SU-DHL-6 (cell line): Measurements from ENCODE around the gene PHTF2.

Experiments used
- H2AFZ ChIP-seq: fragments of 200-600 bp; sonication (generic); 2 replicates; pipeline ENCODE4 v1.6.1; 2014; ENCODE audit warnings: low read depth, mild to moderate bottlenecking, moderate library complexity, mixed read lengths, antibody characterized with exemption, low read length; ENCODE audit not compliant: severe bottlenecking
- H3F3A ChIP-seq: fragments of 200-600 bp; shearing (Covaris generic); 2 replicates; pipeline ENCODE4 v1.6.0; 2016; ENCODE audit warnings: antibody characterized with exemption, mild to moderate bottlenecking; ENCODE audit not compliant: insufficient read depth
- H3K27ac ChIP-seq: fragments of 200-600 bp; sonication (generic); 2 replicates; pipeline ENCODE4 v1.5.1; 2016; ENCODE audit warnings: low read depth, mild to moderate bottlenecking, low read length, moderate library complexity, mixed read lengths
- H3K27me3 ChIP-seq: fragments of 200-600 bp; sonication (generic), shearing (Covaris generic); 2 replicates; pipeline ENCODE4 v1.6.0; 2014; ENCODE audit warnings: mild to moderate bottlenecking, low read length
- H3K36me3 ChIP-seq: fragments of 200-600 bp; sonication (generic); 2 replicates; pipeline ENCODE4 v1.6.1; 2014; ENCODE audit warnings: mild to moderate bottlenecking, low read length, mixed read lengths
- H3K4me2 ChIP-seq: fragments of 300-600, 200-600 bp; shearing (Covaris generic), sonication (generic); 2 replicates; pipeline ENCODE4 v1.6.0; 2014; ENCODE audit warnings: low read length, low read depth, mild to moderate bottlenecking; ENCODE audit not compliant: poor library complexity, severe bottlenecking
- H3K4me3 ChIP-seq: fragments of 200-600 bp; sonication (generic); 2 replicates; pipeline ENCODE4 v1.5.1; 2014; ENCODE audit warnings: antibody characterized with exemption, low read length, mild to moderate bottlenecking, mixed read lengths; ENCODE audit not compliant: insufficient read depth, poor library complexity, severe bottlenecking
- H3K79me2 ChIP-seq: fragments of 200-600 bp; sonication (generic); 2 replicates; pipeline ENCODE4 v1.6.1; 2014; ENCODE audit warnings: mild to moderate bottlenecking, low read length, moderate library complexity; ENCODE audit not compliant: insufficient read depth
- H3K9ac ChIP-seq: fragments of 200-600 bp; sonication (generic); 2 replicates; pipeline ENCODE4 v1.7.0; 2014; ENCODE audit warnings: mild to moderate bottlenecking, low read length
- H3K9me2 ChIP-seq: fragments of 200-600 bp; sonication (generic); replicated peaks from 2 replicates; pipeline ENCODE4 v1.6.1; 2014; ENCODE audit warnings: low read length; ENCODE audit not compliant: insufficient read depth
- H3K9me3 ChIP-seq: fragments of 200-600 bp; sonication (generic); 2 replicates; pipeline ENCODE4 v1.6.1; 2014; ENCODE audit warnings: low read length, mixed read lengths; ENCODE audit not compliant: insufficient read depth
- H4K20me1 ChIP-seq: fragments of 200-600 bp; sonication (generic); 2 replicates; pipeline ENCODE4 v1.6.1; 2014; ENCODE audit warnings: low read depth, mild to moderate bottlenecking, antibody characterized with exemption, low read length, moderate library complexity, mixed read lengths
- CTCF ChIP-seq: fragments of 200-600 bp; sonication (generic); IDR thresholded peaks from one replicate; pipeline ENCODE4 v1.5.1; 2017; ENCODE audit warnings: antibody characterized with exemption, mild to moderate bottlenecking, low read length, moderate library complexity; ENCODE audit not compliant: insufficient read depth, poor library complexity, severe bottlenecking
- EZH2phosphoT487 ChIP-seq: fragments of 200-600 bp; sonication (generic), shearing (Covaris generic); conservative IDR thresholded peaks from 2 replicates; pipeline ENCODE4 v1.6.1; 2018; ENCODE audit warnings: mild to moderate bottlenecking, antibody characterized with exemption, low read length, moderate library complexity, mixed read lengths

Gene PHTF2

DNA sequence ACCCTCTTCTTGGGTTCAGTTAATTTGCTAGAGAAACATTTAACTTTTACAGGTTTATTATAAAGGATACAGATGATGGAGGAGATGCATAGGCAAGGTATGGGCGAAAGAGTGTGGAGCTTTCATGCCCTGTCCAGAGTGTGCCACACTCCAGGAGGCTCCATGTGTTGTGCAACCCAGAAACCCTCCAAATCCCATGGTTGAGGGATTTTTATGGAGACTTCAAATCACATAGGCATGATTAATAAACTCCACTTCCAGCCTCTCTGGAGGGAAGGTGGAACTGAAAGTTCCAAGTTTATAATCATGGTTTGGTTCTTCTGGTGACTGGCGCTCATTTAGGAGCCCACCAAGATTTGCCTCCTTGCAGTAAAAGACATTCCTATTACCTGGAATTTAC lies 159.9 kb downstream of the PHTF2 start:
- no peaks in the 10 kb centered on the region for H3K79me2 ChIP-seq
- TF ChIP-seq EZH2phosphoT487, result no peak
- TF ChIP-seq CTCF, result no peak
- peaks cover 22% of the 10 kb centered on the region for H3F3A ChIP-seq
- H3K4me2 ChIP-seq, result no peak overlapping the region
- H3K27me3 ChIP-seq, result no peaks in the 10 kb centered on the region
- no peaks in the 10 kb centered on the region for H3K9me2 ChIP-seq
- H3K4me3 ChIP-seq, result no peak overlapping the region
- no peaks in the 10 kb centered on the region for H4K20me1 ChIP-seq
- H3K9me3 ChIP-seq, result no peaks in the 10 kb centered on the region
- peaks cover 34% of the 10 kb centered on the region for H3K36me3 ChIP-seq
- no peak overlapping the region for H3K27ac ChIP-seq
- H3K9ac ChIP-seq, result no peak overlapping the region
- no peak overlapping the region for H2AFZ ChIP-seq

GRCh38 chr7:77959080-77959479 lies 160.5 kb downstream of the PHTF2 start:
- H3K36me3 ChIP-seq, result peaks cover 27% of the 10 kb centered on the region
- H4K20me1 ChIP-seq, result no peaks in the 10 kb centered on the region
- peaks cover 22% of the 10 kb centered on the region for H3F3A ChIP-seq
- H3K9me3 ChIP-seq, result no peaks in the 10 kb centered on the region
- H3K9ac ChIP-seq, result no peak overlapping the region
- no peaks in the 10 kb centered on the region for H3K79me2 ChIP-seq
- no peak for TF ChIP-seq CTCF
- no peak for TF ChIP-seq EZH2phosphoT487
- H3K27me3 ChIP-seq, result no peaks in the 10 kb centered on the region
- H3K27ac ChIP-seq, result no peak overlapping the region
- H3K9me2 ChIP-seq, result no peaks in the 10 kb centered on the region
- no peak overlapping the region for H3K4me3 ChIP-seq
- no peak overlapping the region for H2AFZ ChIP-seq
- H3K4me2 ChIP-seq, result no peak overlapping the region

DNA sequence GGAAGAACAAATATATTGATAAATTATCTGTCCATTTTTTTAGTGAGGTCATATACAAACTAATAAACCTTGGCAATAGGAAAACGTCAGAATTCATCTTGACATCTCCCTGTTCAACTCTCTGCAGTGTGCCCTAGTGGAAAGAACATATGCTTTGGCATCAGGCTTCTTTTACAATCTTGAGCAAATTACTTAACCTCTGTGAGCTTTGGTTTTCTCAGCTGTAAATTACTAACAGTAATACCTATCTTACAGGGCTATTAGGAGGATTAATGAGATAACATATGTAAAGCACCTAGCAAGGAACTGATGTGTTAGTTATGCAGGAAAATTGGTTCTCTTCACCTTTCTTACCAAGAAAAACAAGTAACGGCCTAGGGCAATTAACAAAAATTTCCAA lies 161.8 kb downstream of the PHTF2 start:
- Histone ChIP-seq H3K79me2 (no peaks in the 10 kb centered on the region), H3K4me3 (no peak overlapping the region), H3K36me3 (peaks cover 19% of the 10 kb centered on the region), H3K9me2 (no peaks in the 10 kb centered on the region), H3K27me3 (no peaks in the 10 kb centered on the region), H3K9ac (no peak overlapping the region), H4K20me1 (no peaks in the 10 kb centered on the region), H3K9me3 (no peaks in the 10 kb centered on the region), H3K27ac (no peak overlapping the region), H3F3A (peaks cover 22% of the 10 kb centered on the region), H3K4me2 (no peak overlapping the region), H2AFZ (no peak overlapping the region)
- TF ChIP-seq CTCF (no peak), EZH2phosphoT487 (no peak)
